Fibroblast of mammary gland (primary cell): ENCODE measurements around the gene ALOX5AP.

Experiments used
- DNase-seq: peaks from one replicate; pipeline ENCODE4 v3.0.0-alpha.2; 2010; ENCODE audit warnings: low read depth
- H3K4me3 ChIP-seq: 2 replicates; pipeline ENCODE4 v1.5.1; 2011; ENCODE audit warnings: low read depth, mild to moderate bottlenecking, low read length, moderate library complexity; ENCODE audit not compliant: control insufficient read depth
- CTCF ChIP-seq: conservative IDR thresholded peaks from 2 replicates; pipeline ENCODE4 v1.5.1; 2011; ENCODE audit warnings: low read depth, low read length, inconsistent platforms; ENCODE audit not compliant: control insufficient read depth, insufficient read depth

ALOX5AP gene

GRCh38 chr13:30735025-30735871 is at the start of gene ALOX5AP:
ALOX5AP (plus strand) TSS chr13:30735543; CDS start chr13:30735606, 63 bp downstream.
- no peak for TF ChIP-seq CTCF
- no peak for DNase-seq
- H3K4me3 ChIP-seq = no peak within 1 kb of the TSS

GRCh38 chr13:30685987-30686386 is 49.4 kb upstream of the ALOX5AP start:
- DNase-seq = no peak
- no peak overlapping the region for H3K4me3 ChIP-seq
- TF ChIP-seq CTCF = no peak

GRCh38 chr13:30687601-30688000 is 47.7 kb upstream of the ALOX5AP start:
- H3K4me3 ChIP-seq = no peak overlapping the region
- TF ChIP-seq CTCF = no peak
- DNase-seq = no peak

- DNase-seq = no peak
- H3K4me3 ChIP-seq = peak overlapping the region; percentile 55
- TF ChIP-seq CTCF = no peak
These were observed 45.6 kb upstream of the ALOX5AP start for GRCh38 chr13:30689752-30690151.

GRCh38 chr13:30690282-30691188 is 44.8 kb upstream of the ALOX5AP start:
- DNase-seq = peak; percentile 98
- peak overlapping the region; percentile 55 for H3K4me3 ChIP-seq
- no peak for TF ChIP-seq CTCF

GRCh38 chr13:30692113-30692512 is 43.2 kb upstream of the ALOX5AP start:
- TF ChIP-seq CTCF = no peak
- peak; percentile 33 for DNase-seq
- no peak overlapping the region for H3K4me3 ChIP-seq
